Keratinocyte (primary cell): ENCODE measurements around the gene ENDOD1. TPM values are rescaled to one million over a fixed set of nuclear protein-coding genes. Genes with fewer than 3 reads are reported as not detected.
"Not testable (repeated sequence)": the region's sequence is repeated elsewhere in the genome, so short reads cannot be mapped to it uniquely, and the experiment has no call there.

ENCODE experiments used
- DNase-seq: peaks from one replicate; pipeline ENCODE4 v3.0.0-alpha.2; 2011; ENCODE audit warnings: low read depth, missing footprints, low spot score
- FAIRE-seq: peaks from 2 replicates; lab custom pipeline; 2011; peaks lifted over from hg19 to GRCh38; lab: Jason Lieb, UNC
- H2AFZ ChIP-seq: 2 replicates; pipeline ENCODE4 v1.6.0; 2012; ENCODE audit warnings: low read length, control low read depth, inconsistent platforms; ENCODE audit not compliant: control insufficient read depth
- H3K27ac ChIP-seq: 2 replicates; pipeline ENCODE4 v1.5.1; 2011; ENCODE audit warnings: low read length; ENCODE audit not compliant: control insufficient read depth, insufficient read depth
- H3K27me3 ChIP-seq: 3 replicates; pipeline ENCODE4 v1.6.0; 2011; ENCODE audit warnings: low read length; ENCODE audit not compliant: control insufficient read depth, insufficient read depth; ENCODE audit errors: extremely low read depth
- H3K36me3 ChIP-seq, 2 experiments: 2 replicates in 1 of 2; 3 replicates in 1 of 2; pipeline ENCODE4 v1.5.1; 2011; ENCODE audit warnings: low read length in 2 of 2, mild to moderate bottlenecking in 1 of 2; ENCODE audit not compliant: control insufficient read depth in 2 of 2, insufficient read depth in 2 of 2; ENCODE audit errors: extremely low read depth in 1 of 2
- H3K4me1 ChIP-seq: 3 replicates; pipeline ENCODE4 v1.5.1; 2011; ENCODE audit warnings: low read length; ENCODE audit not compliant: control insufficient read depth, insufficient read depth; ENCODE audit errors: extremely low read depth
- H3K4me2 ChIP-seq: 3 replicates; pipeline ENCODE4 v1.6.0; 2011; ENCODE audit warnings: low read depth, low read length; ENCODE audit not compliant: control insufficient read depth, insufficient read depth; ENCODE audit errors: extremely low read depth
- H3K4me3 ChIP-seq, 3 experiments: fragments of 200-600 bp in 1 of 3; sonication (generic) in 1 of 3; 2 replicates in 2 of 3; 3 replicates in 1 of 3; pipeline ENCODE4 v1.5.1; 2011 to 2016; ENCODE audit warnings: low read length in 3 of 3, mild to moderate bottlenecking in 3 of 3, control low read depth in 2 of 3, inconsistent platforms in 1 of 3, low read depth in 1 of 3, mixed read lengths in 1 of 3, mixed run types in 1 of 3, moderate library complexity in 1 of 3; ENCODE audit not compliant: control insufficient read depth in 2 of 3, insufficient read depth in 2 of 3; ENCODE audit errors: extremely low read depth in 1 of 3
- H3K79me2 ChIP-seq: 2 replicates; pipeline ENCODE4 v1.6.0; 2012; ENCODE audit warnings: low read length; ENCODE audit not compliant: control insufficient read depth, insufficient read depth
- H3K9ac ChIP-seq: 3 replicates; pipeline ENCODE4 v1.6.0; 2011; ENCODE audit warnings: low read length; ENCODE audit not compliant: control insufficient read depth, insufficient read depth; ENCODE audit errors: extremely low read depth
- H3K9me1 ChIP-seq: 3 replicates; pipeline ENCODE4 v1.6.0; 2011; ENCODE audit warnings: low read length; ENCODE audit not compliant: control insufficient read depth, insufficient read depth; ENCODE audit errors: extremely low read depth
- H3K9me3 ChIP-seq: 2 replicates; pipeline ENCODE4 v1.5.1; 2012; ENCODE audit warnings: low read depth, low read length; ENCODE audit not compliant: control insufficient read depth
- H4K20me1 ChIP-seq: 3 replicates; pipeline ENCODE4 v1.6.0; 2011; ENCODE audit warnings: low read length; ENCODE audit not compliant: control insufficient read depth, insufficient read depth; ENCODE audit errors: extremely low read depth
- EZH2 ChIP-seq: IDR thresholded peaks from one replicate; pipeline ENCODE4 v1.6.1; 2012; ENCODE audit warnings: inconsistent platforms, mild to moderate bottlenecking, low read length, moderate library complexity
- dilution Hi-C: fragments of 300-500 bp; cut with MboI; formaldehyde crosslinking; loops from one replicate; pipeline ENCODE4 v1.7.0; 2020; ENCODE audit warnings: low sequenced_read_pairs; ENCODE audit not compliant: extremely low pct_ligation_motif_present
- polyA plus RNA-seq, 5 experiments: library from polyadenylated mRNA; depleted of rRNA in 3 of 5; stranded (reverse) in 3 of 5; stranded (forward) in 1 of 5; unstranded in 1 of 5; fragments of >200 nt; gene quantifications; 1 replicate in 1 of 5; 2 replicates in 3 of 5; 3 replicates in 1 of 5; pipeline versions ENCODE4 v1.2.1 to v1.2.3, GENCODE V29; 2011 to 2012; ENCODE audit warnings: missing spikeins in 2 of 5, low read depth in 1 of 5, low replicate concordance in 1 of 5
- TF ChIP-seq, protein P1 (sequence below), 3 experiments: IDR thresholded peaks in 1 of 3; conservative IDR thresholded peaks in 1 of 3; optimal IDR thresholded peaks in 1 of 3; 2 replicates in 2 of 3; 3 replicates in 1 of 3; pipeline versions ENCODE3 to v1.5.1; 2011; ENCODE audit warnings: low read length in 3 of 3, mild to moderate bottlenecking in 3 of 3, moderate library complexity in 2 of 3, control low read depth in 1 of 3, inconsistent platforms in 1 of 3; ENCODE audit not compliant: insufficient read depth in 2 of 3; ENCODE audit errors: extremely low read depth in 1 of 3

ENDOD1 gene
- polyA plus RNA-seq, 1 donor (not counting 4 experiments of a cell fraction or from before 2014, with no cell fraction given) = 27.2 TPM

DNA sequence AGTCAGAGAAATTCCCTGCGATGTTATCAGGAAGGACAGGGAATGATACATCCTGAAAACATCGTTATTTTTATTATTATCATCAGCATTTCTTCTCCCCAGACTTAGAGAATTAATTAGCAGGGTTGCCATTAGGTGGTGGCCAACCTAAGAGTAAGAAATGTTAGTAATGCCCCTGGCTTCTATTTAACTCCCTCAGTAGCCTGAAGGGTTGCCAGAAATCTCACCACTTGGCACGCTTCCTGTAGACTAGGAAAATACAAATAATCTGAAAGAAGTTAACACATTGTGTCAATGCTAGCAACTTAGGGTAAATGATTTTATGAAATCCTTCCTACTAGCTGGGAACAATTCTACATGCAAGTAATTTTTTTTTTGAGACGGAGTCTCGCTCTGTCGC lies 45.5 kb downstream of the ENDOD1 start:
- peak overlapping the region in 1 of 3 experiments; percentile 30 for H3K4me3 ChIP-seq
- H3K4me2 ChIP-seq = peak overlapping the region; percentile 62
- H3K27me3 ChIP-seq = no peaks in the 10 kb centered on the region
- DNase-seq (no peak), FAIRE-seq (peak; percentile 36)
- H3K9me1 ChIP-seq = peaks cover 3% of the 10 kb centered on the region
- dilution Hi-C loops = no loop called here
- no peaks in the 10 kb centered on the region for H4K20me1 ChIP-seq
- H3K9ac ChIP-seq = peak overlapping the region; percentile 39
- no peak for TF ChIP-seq EZH2
- TF ChIP-seq, protein P1, sequence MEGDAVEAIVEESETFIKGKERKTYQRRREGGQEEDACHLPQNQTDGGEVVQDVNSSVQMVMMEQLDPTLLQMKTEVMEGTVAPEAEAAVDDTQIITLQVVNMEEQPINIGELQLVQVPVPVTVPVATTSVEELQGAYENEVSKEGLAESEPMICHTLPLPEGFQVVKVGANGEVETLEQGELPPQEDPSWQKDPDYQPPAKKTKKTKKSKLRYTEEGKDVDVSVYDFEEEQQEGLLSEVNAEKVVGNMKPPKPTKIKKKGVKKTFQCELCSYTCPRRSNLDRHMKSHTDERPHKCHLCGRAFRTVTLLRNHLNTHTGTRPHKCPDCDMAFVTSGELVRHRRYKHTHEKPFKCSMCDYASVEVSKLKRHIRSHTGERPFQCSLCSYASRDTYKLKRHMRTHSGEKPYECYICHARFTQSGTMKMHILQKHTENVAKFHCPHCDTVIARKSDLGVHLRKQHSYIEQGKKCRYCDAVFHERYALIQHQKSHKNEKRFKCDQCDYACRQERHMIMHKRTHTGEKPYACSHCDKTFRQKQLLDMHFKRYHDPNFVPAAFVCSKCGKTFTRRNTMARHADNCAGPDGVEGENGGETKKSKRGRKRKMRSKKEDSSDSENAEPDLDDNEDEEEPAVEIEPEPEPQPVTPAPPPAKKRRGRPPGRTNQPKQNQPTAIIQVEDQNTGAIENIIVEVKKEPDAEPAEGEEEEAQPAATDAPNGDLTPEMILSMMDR (optimal IDR thresholded peaks at IDR 0.05 in 1 of 3, IDR thresholded peaks at IDR 0.05 in 1 of 3, conservative IDR thresholded peaks at IDR 0.05 in 1 of 3; ENCODE audit: extremely low read depth in 1 of 3, insufficient read depth in 2 of 3, low read length in 3 of 3) = no peak
- peak overlapping the region; percentile 70 for H3K27ac ChIP-seq
- H3K36me3 ChIP-seq = peaks cover 0 to 2% of the 10 kb centered on the region in 2 experiments
- H2AFZ ChIP-seq = no peak overlapping the region
- no peaks in the 10 kb centered on the region for H3K79me2 ChIP-seq
- no peaks in the 10 kb centered on the region for H3K9me3 ChIP-seq
- peaks cover 28% of the 10 kb centered on the region for H3K4me1 ChIP-seq

DNA sequence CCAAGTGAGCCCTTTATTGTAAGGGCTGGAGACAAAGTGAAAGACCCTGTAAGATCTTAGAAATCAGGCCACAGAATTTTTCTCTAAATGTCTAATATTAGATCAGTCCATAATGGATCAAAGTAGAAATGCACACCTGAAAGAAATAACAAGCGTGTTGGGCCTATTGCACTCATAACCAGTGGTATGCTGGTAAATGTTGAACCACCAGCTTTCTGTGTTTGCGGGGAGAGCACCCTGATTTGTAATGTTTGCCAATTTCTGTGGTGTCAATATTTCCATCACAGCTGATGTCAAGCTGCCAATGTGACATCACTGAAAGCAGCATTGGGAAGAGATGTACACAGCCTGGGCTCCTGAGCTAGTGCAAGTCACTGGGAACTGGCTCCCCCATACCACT lies 46.2 kb downstream of the ENDOD1 start:
- no peak overlapping the region for H3K27ac ChIP-seq

DNA sequence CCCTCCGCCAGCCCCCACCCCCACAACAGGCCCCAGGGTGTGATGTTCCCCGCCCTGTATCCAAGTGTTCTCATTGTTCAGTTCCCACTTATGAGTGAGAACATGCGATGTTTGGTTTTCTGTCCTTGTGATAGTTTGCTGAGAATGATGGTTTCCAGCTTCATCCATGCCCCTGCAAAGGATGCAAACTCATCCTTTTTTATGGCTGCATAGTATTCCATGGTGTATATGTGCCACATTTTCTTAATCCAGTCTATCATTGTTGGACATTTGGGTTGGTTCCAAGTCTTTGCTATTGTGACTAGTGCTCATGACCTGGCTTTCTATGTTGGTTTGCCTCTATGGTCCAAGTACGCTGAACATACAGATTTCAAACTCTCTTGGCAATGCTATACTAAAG lies 47.1 kb downstream of the ENDOD1 start:
- H3K27me3 ChIP-seq, H3K9me3 ChIP-seq, H3K9ac ChIP-seq, H3K9me1 ChIP-seq, H2AFZ ChIP-seq, H3K27ac ChIP-seq, H3K4me2 ChIP-seq, H3K4me3 ChIP-seq, dilution Hi-C loops, H3K36me3 ChIP-seq, H4K20me1 ChIP-seq, FAIRE-seq, H3K79me2 ChIP-seq, DNase-seq: not testable (repeated sequence)
- H3K4me1 ChIP-seq = peaks cover 28% of the 10 kb centered on the region

More for the DNA sequence above, 46.2 kb downstream of the ENDOD1 start:
- H4K20me1 ChIP-seq = no peaks in the 10 kb centered on the region
- no peak overlapping the region for H2AFZ ChIP-seq
- no peak for DNase-seq
- TF ChIP-seq, protein P1 (optimal IDR thresholded peaks at IDR 0.05 in 1 of 3, IDR thresholded peaks at IDR 0.05 in 1 of 3, conservative IDR thresholded peaks at IDR 0.05 in 1 of 3; ENCODE audit: extremely low read depth in 1 of 3, insufficient read depth in 2 of 3, low read length in 3 of 3) = no peak
- H3K79me2 ChIP-seq = no peaks in the 10 kb centered on the region
- H3K9me1 ChIP-seq = peaks cover 3% of the 10 kb centered on the region
- dilution Hi-C loops = no loop called here
- no peak overlapping the region for H3K9ac ChIP-seq
- no peaks in the 10 kb centered on the region for H3K9me3 ChIP-seq
- H3K27me3 ChIP-seq = no peaks in the 10 kb centered on the region
- no peak overlapping the region for H3K4me2 ChIP-seq
- no peak overlapping the region for H3K4me3 ChIP-seq
- no peak for FAIRE-seq
- peaks cover 0 to 2% of the 10 kb centered on the region in 2 experiments for H3K36me3 ChIP-seq
- H3K4me1 ChIP-seq = peaks cover 28% of the 10 kb centered on the region
